Measurements from ENCODE around the gene SDC3. TPM values are rescaled to one million over a fixed set of nuclear protein-coding genes. Genes with fewer than 3 reads are reported as not detected.

SDC3 gene
- total RNA-seq, 1 experiment from 2014 or later: 3.7 TPM

- H3K36me3 Mint-ChIP-seq (ENCODE audit: insufficient read depth, unreplicated experiment): no peaks in the 10 kb centered on the region
- BruUV-seq (replicated peaks): no TSS peak
- no peak for TF ChIP-seq CTCF (IDR thresholded peaks at IDR 0.05; ENCODE audit: insufficient read depth in 1 of 2, low read depth in 1 of 2, low read length in 1 of 2, severe bottlenecking in 1 of 2, unreplicated experiment in 1 of 2)
- H3K27ac Mint-ChIP-seq (ENCODE audit: unreplicated experiment): no peak overlapping the region
- Histone ChIP-seq H3K9me3 (no peaks in the 10 kb centered on the region), H3K4me1 (no peaks in the 10 kb centered on the region), H3K27me3 (replicated peaks; ENCODE audit: control insufficient read depth, insufficient read depth, low read length) (no peaks in the 10 kb centered on the region), H3K36me3 (ENCODE audit: control insufficient read depth, insufficient read depth, low read length) (no peaks in the 10 kb centered on the region), H3K4me3 (ENCODE audit: low read depth, low read length) (no peak overlapping the region)
- intact Hi-C loops (cut with micrococcal nuclease; ENCODE audit: unreplicated experiment): no loop called here
- H3K4me3 Mint-ChIP-seq (ENCODE audit: unreplicated experiment): no peak overlapping the region
- CTCF ChIA-PET: interaction anchor here (0.5 to 0.6 kb wide), 2 partner anchors 24 to 31 kb away, joined by 4 read pairs; no protein-coding TSS in a partner anchor
- DNase-seq: no peak
- H3K27me3 Mint-ChIP-seq (ENCODE audit: insufficient read depth, unreplicated experiment): peaks cover 3% of the 10 kb centered on the region
- POLR2A ChIA-PET: no interaction called here
- no peaks in the 10 kb centered on the region for H3K9me3 Mint-ChIP-seq (ENCODE audit: unreplicated experiment)
- no peaks in the 10 kb centered on the region for H3K4me1 Mint-ChIP-seq (ENCODE audit: low read depth, unreplicated experiment)
Observed at GRCh38 chr1:30879940-30880677, 28.4 kb downstream of the SDC3 start.

DNA sequence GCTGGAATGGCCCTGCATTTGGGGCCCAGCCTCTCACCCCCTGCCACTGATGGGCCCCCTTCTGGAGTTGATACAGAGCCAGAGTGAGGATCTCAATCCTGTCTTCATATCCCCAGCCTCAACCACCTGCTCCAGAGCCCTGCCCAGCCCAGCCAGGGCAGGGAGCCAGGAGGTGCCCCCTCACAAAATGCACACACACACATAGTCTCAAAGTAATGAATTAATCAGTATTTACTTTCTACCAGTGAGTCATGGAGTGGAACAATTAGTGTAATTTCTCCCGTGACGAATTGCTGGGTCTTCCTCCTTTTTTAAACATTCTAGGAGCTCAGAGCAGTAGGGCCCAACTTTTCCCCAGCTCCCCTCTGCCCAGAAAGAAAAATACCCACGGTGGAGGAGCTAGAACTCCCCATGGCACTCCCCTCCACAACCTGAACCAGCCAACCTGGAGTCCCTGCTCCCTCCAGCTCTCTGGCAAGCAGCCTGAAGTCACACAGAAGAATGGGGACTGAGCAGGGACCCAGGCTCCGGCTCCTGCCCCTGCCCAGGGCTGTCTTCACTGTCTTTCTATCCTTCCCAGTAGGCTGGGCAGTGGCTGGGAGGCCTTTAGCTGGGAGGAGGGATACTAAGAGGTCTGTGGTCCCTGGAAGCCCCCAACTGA, 29.3 kb downstream of the SDC3 start:
- Mint-ChIP-seq H3K4me3 (ENCODE audit: unreplicated experiment) (no peak overlapping the region), H3K27ac (ENCODE audit: unreplicated experiment) (no peak overlapping the region), H3K36me3 (ENCODE audit: insufficient read depth, unreplicated experiment) (no peaks in the 10 kb centered on the region), H3K9me3 (ENCODE audit: unreplicated experiment) (no peaks in the 10 kb centered on the region), H3K27me3 (ENCODE audit: insufficient read depth, unreplicated experiment) (peaks cover 3% of the 10 kb centered on the region), H3K4me1 (ENCODE audit: low read depth, unreplicated experiment) (no peaks in the 10 kb centered on the region)
- intact Hi-C loops (cut with micrococcal nuclease; ENCODE audit: unreplicated experiment): no loop called here
- Histone ChIP-seq H3K9me3 (no peaks in the 10 kb centered on the region), H3K27me3 (replicated peaks; ENCODE audit: control insufficient read depth, insufficient read depth, low read length) (no peaks in the 10 kb centered on the region), H3K4me1 (no peaks in the 10 kb centered on the region), H3K4me3 (ENCODE audit: low read depth, low read length) (no peak overlapping the region), H3K36me3 (ENCODE audit: control insufficient read depth, insufficient read depth, low read length) (no peaks in the 10 kb centered on the region)
- DNase-seq: no peak
- POLR2A ChIA-PET: no interaction called here
- no TSS peak for BruUV-seq (replicated peaks)
- CTCF ChIA-PET: interaction anchor here (0.6 kb wide), 1 partner anchor 32 kb away, joined by 4 read pairs; no protein-coding TSS in a partner anchor
- no peak for TF ChIP-seq CTCF (IDR thresholded peaks at IDR 0.05; ENCODE audit: insufficient read depth in 1 of 2, low read depth in 1 of 2, low read length in 1 of 2, severe bottlenecking in 1 of 2, unreplicated experiment in 1 of 2)

DNA sequence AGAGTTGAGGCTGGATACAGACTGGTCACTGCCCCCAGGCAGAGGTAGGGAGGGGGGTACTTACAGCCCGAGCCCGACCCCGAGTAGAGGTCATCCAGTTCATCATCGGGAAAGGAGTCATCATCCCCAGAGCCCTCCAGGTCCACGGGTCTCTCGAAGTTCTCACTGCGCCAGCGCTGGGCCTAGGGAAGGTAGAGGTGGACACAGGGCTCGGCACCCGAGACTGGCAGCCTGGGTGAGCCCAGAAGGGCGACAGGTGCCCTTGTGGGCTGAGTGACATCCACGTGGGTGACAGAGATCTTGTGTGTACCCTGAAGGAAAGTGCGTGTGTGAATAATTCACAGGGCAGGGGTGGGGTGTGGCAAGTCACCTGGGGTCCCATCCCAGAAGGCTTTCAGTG, 30.0 kb downstream of the SDC3 start:
- intact Hi-C loops (cut with micrococcal nuclease; ENCODE audit: unreplicated experiment): no loop called here
- no peaks in the 10 kb centered on the region for H3K4me1 ChIP-seq
- Mint-ChIP-seq H3K27ac (ENCODE audit: unreplicated experiment) (no peak overlapping the region), H3K36me3 (ENCODE audit: insufficient read depth, unreplicated experiment) (no peaks in the 10 kb centered on the region), H3K4me3 (ENCODE audit: unreplicated experiment) (no peak overlapping the region), H3K9me3 (ENCODE audit: unreplicated experiment) (no peaks in the 10 kb centered on the region), H3K27me3 (ENCODE audit: insufficient read depth, unreplicated experiment) (peaks cover 3% of the 10 kb centered on the region), H3K4me1 (ENCODE audit: low read depth, unreplicated experiment) (no peaks in the 10 kb centered on the region)
- H3K4me3 ChIP-seq (ENCODE audit: low read depth, low read length): no peak overlapping the region
- CTCF ChIA-PET: no interaction called here
- DNase-seq: no peak
- POLR2A ChIA-PET: no interaction called here
- no peaks in the 10 kb centered on the region for H3K36me3 ChIP-seq (ENCODE audit: control insufficient read depth, insufficient read depth, low read length)
- H3K27me3 ChIP-seq (replicated peaks; ENCODE audit: control insufficient read depth, insufficient read depth, low read length): no peaks in the 10 kb centered on the region
- H3K9me3 ChIP-seq: no peaks in the 10 kb centered on the region
- BruUV-seq (replicated peaks): no TSS peak
- no peak for TF ChIP-seq CTCF (IDR thresholded peaks at IDR 0.05; ENCODE audit: insufficient read depth in 1 of 2, low read depth in 1 of 2, low read length in 1 of 2, severe bottlenecking in 1 of 2, unreplicated experiment in 1 of 2)
